Stimulated activated CD8-positive, alpha-beta memory T cell treated with anti-CD3 and anti-CD28 coated beads, Interleukin-7, amount 100 ng/mL, for 1 hour (primary cell): ENCODE measurements around the gene TKTL1.
"Not testable (repeated sequence)": the region's sequence is repeated elsewhere in the genome, so short reads cannot be mapped to it uniquely, and the experiment has no call there.

Experiments
- DNase-seq, 2 donors: peaks; one replicate each; pipeline ENCODE4 v3.0.0-alpha.2; 2020; ENCODE audit warnings: low read depth in 2 of 2

Gene TKTL1

DNA sequence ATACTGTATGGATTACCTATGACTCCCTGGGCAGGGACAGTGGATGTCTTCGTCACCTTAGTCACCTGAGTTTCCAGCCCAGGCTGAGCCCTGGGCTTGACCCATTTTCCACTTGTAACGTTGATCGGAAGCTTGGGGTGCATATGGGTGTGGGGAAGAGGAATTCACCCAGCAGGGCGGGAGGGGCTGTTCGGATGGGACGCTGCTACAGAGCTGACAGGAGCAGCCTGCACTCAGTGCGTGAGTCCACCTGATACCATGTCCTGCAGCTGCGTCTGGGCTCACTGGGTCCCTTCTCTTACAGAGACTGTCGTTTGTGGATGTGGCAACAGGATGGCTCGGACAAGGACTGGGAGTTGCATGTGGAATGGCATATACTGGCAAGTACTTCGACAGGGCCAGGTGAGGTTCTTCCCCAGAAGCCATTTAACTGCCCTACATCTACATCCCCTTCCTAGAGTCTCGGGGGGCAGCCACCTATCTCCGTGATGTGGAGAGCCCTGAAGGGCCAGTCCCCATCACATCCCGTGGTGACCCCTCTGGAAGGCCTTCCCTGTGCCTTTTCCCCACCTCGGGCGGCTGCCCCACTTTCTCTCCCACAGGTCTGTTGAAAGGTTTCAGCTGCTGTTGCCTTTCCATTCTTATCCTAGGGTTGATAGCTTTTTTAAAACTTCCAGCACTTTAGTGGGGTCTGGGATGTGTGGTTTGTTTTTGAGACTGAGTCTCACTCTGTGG, 13.6 kb downstream of the TKTL1 start:
- DNase-seq, result no peak

- DNase-seq, result no peak
Measured at GRCh38 chrX:154310616-154311536, 15.3 kb downstream of the TKTL1 start.

DNA sequence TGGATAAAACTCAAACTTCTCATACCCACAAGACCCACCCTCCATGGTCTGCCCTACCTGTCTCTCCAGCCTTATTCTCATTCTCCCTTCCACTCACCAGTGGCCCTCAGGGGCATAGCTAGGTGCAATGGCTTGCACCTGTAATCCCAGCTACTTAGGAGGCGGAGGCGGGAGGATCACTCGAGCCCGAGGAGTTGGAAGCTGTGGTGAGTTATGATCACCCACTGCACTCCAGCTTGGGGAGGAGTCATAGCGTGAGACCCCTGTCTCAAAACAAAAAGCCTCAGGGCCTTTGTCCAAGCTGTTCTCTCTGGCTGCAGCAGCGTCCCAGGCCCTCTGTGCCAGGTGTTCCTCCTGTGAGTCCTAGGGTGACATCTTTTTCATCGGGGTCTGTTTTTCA, 16.5 kb downstream of the TKTL1 start:
- no peak for DNase-seq

DNA sequence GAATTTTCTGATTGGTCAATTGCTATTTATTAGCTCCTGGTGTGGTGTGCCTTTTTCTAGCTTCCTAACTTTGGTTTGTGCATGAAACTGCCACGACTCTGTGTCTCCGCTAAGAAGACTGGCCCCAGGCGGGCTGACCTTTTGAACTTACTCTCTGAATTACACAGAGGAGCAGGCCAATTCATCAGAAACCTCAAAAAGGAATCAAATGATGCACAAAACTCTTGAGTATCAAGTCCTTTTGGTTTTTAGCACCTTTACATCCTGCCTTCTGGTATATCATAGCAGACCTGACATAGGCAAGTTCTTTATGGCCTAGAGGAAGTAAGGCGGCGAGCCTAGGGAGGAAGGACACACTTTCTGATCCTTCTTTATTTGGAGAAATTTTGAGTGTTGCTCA, 17.6 kb downstream of the TKTL1 start:
- DNase-seq, result no peak

DNA sequence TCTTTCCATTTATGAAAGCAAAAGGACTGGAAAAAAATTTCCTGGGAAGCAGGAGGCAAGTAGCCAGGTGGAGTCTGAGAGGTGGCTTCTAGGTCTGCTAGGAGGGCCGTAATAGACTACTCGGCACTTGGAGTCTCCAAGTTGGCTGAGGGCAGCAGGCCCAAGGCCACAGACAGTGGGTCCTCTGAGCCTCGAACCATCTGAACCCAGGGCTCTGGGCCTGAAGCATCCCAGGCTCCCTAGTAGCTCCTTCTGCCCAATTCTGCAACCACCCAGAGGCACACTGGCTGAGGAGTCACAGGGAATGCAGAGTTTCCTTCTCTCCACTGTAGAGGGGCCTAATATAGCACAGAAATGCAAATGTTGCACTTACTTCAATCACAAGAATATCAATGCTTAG, 19.8 kb downstream of the TKTL1 start:
- no peak for DNase-seq

DNA sequence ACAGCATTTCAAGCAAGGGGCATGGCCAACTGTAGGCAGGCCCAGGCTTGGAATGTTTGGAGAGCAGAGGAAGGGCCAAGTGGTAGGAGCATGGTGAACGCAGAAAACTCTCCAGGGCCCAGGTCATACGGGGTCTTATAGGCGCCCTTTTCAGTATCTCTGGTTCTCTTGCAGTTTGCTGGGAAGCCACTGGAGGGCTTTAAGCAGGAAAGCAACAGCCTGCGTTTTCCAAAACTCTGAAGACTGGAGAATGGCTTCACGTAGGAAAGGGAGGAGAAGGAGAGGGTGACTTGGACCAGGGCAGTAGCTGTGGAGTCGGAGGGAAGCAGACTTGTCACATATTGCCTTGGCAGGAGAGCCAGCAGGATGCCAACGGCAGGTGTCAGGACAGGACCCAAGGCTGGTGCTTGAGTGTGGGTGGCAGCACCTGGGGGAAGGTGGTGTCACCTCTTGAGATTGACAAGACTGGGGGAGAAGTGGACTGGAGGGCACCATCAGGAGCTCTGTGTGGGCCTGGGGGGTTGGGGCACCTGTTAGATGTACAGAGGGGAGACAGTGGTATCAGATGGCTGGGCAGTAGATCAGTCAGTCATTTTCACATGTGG, 21.9 kb downstream of the TKTL1 start:
- DNase-seq, result no peak

DNA sequence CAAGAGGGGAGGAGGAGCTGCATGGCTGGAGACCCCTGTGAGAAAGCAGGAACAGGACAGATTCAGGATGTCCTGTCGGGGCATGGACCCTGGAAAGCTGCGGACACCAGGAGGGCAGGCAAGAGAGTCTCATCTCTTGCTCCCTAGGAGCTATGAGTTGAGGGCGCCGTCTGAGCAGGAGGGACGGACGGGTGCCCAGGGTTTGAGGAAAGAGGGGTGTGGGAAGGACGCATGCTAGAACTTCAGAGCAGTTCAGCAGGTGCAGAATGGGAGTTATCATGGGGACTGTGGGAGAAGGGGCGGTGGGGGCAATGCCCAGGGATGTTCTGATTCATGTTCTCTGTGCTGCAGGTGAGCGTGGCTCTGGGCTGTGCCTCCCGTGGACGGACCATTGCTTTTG, 24.8 kb downstream of the TKTL1 start:
- DNase-seq, result no peak

- DNase-seq, result no peak
Measured at GRCh38 chrX:154321152-154321551, 25.6 kb downstream of the TKTL1 start.

DNA sequence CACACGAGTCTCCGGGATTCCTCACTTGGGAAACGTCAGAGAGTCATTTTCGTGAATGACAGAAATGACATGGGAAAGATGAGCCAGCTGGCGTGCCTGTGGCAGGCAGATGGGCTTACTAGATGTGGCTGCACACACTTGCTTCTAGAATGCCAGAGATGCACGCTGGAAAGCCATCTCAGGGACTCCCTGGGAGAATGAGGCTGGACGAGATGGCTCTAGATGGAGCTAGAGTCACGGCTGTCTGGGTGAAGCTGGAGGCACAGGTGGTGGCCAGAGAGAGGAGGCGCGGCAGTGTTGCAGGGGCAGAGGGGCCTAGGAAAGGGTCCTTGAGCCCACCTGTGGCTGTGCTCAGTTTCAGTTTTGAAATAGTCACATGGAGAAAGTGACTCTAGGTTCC, 26.0 kb downstream of the TKTL1 start:
- DNase-seq, result no peak

DNA sequence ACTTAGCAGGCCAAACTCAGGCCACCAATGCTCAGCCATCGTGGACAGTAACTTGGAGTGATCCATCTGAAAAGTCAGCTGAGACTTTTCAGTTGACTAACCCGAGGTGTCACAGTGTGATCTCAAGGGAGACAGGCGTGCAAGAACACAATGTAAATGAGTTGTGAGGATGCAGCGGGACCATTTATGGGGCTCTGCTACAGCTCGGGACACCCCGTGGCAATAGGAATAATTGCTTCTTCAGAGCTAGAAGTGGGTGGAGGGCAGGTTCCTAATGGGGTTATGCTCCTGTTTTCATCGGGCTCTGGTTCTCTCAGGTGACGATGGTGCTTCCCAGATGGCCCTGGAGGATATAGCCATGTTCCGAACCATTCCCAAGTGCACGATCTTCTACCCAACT, 27.3 kb downstream of the TKTL1 start:
- DNase-seq, result no peak

DNA sequence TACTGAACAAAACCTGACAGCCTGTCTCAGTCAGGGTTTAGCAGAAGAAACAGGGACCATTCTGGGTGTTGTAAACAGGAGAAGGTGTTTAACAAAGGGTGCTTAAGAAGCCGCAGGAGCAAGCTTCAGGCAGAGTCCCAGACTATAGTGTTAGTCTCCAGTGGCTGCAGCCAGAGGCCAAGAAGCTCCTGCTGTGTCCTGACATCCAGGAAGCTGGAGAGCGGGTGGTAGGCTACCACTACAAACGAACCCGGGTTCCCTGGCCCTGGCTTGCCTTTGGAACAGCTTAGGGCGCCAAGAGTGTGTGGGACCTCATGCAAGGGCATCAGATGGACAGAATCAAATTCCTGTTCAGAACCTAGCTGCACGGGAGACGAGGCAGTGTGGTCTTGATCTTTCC, 27.9 kb downstream of the TKTL1 start:
- DNase-seq, result no peak

GRCh38 chrX:154325541-154325940, 29.9 kb downstream of the TKTL1 start:
- DNase-seq, result no peak

GRCh38 chrX:154327038-154327820, 31.6 kb downstream of the TKTL1 start:
- DNase-seq, result no peak

DNA sequence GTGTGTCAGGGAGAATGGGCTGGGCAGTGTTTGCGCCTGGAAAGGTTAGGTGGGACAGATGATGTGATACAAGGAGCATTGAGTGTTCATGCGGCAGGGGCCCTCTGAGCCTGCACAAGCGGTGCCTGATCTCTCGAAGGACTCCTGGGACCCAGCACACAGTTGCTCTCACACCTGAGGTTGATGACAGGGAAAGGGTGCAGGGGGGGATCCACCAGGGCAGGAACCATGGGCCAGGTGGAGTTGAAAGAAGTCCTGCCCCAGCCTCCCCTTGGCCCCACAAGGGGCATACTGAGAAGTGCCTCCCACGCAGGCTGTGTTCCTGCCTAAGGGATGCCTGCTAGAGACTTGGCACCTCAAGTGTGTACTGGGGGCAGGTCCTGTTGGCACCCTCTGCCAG, 33.1 kb downstream of the TKTL1 start:
- DNase-seq, result no peak

DNA sequence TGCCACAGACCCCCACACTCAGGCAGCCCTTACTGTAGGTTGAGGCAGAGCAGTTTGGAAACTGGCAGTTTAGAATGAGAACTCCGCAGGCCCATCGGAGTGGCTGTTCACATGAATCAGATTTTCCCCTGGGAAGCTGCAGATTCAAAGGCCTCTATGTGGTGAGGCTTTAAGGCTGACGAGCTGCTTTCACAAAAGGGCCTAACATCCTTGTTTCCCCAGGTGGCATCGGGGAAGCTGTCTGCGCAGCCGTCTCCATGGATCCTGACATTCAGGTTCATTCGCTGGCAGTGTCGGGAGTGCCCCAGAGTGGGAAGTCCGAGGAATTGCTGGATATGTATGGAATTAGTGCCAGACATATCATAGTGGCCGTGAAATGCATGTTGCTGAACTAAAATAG, 33.7 kb downstream of the TKTL1 start:
- DNase-seq, result no peak

DNA sequence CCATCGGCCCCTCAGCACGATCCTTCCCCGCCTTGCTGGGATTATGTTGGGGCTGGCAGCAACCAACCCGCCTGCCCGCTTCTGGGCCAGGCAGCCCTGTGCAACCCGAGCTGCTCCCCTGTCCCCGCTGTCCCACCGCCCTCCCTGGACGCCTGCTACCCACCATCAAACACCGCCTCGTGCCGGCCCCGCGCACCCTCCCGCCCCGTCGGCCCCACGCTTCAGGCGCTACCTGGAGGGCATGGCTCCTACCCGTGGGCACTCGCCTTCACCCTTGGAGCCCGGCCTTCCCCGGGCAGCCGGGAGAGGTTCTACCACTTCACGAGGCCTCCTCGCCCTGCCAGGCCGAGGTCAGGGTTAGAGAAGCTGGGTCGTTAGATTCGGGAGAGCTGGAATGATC, 37.0 kb downstream of the TKTL1 start:
- DNase-seq, result no peak

DNA sequence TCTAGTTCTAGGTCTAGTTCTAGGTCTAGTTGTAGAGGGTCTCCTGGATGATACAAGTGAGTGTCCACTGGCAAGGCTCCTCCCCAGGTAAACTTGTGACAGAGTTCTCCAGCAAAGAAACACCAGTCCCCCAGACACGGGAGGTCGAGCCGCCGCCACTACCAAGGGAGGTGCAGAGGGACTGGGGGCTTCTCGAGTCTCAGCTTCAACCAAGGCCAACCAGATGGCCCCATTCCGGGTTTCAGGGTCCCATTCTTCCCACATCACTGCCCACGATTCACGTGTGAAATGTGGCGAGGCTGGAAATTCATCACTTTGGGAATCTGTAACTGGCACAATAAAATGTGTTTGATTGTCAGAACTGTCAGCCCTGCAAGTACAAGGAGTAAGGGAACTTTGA, 37.5 kb downstream of the TKTL1 start:
- no peak for DNase-seq

GRCh38 chrX:154333837-154334271, 38.3 kb downstream of the TKTL1 start:
- DNase-seq, result no peak

DNA sequence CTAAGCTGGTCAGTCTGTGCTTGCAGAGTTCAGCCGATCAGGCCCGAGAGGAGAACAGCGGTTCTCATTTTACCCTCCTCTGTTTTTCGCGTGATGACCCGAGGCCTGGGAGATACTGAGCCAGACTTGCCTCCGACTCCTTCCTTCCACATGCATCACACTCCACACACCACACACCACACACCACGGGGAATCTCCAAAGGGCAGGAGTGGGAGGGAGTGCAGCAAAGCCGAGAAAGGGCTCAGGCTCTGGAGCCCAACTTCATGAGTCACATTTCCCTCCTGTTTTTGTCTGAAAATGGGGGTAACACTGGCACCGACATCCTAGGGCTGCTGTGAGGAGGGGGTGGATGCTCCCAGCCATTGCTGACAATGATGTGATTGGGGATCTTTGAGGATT, 38.9 kb downstream of the TKTL1 start:
- no peak for DNase-seq

GRCh38 chrX:154341399-154342298, 46.1 kb downstream of the TKTL1 start:
- not testable (repeated sequence) for DNase-seq

- not testable (repeated sequence) for DNase-seq
Measured at GRCh38 chrX:154343063-154343462, 47.5 kb downstream of the TKTL1 start.
